AG09309 (cell line): Measurements from ENCODE around the gene APLP1.

Source experiments
- DNase-seq: peaks from one replicate; pipeline ENCODE4 v3.0.0-alpha.2; 2010; ENCODE audit warnings: low read depth
- H3K4me3 ChIP-seq: 2 replicates; pipeline ENCODE4 v1.5.1; 2011; ENCODE audit warnings: mild to moderate bottlenecking, low read depth, low read length, moderate library complexity; ENCODE audit not compliant: control insufficient read depth
- TF ChIP-seq, protein P1 (sequence below): IDR thresholded peaks from 2 replicates; pipeline ENCODE4 v1.5.1; 2011; ENCODE audit warnings: mild to moderate bottlenecking, low read depth, low read length, inconsistent platforms; ENCODE audit not compliant: insufficient read depth, control insufficient read depth; ENCODE audit errors: missing control alignments

Gene APLP1

GRCh38 chr19:35903550-35904179 is 35.3 kb downstream of the APLP1 start:
- TF ChIP-seq, protein P1, sequence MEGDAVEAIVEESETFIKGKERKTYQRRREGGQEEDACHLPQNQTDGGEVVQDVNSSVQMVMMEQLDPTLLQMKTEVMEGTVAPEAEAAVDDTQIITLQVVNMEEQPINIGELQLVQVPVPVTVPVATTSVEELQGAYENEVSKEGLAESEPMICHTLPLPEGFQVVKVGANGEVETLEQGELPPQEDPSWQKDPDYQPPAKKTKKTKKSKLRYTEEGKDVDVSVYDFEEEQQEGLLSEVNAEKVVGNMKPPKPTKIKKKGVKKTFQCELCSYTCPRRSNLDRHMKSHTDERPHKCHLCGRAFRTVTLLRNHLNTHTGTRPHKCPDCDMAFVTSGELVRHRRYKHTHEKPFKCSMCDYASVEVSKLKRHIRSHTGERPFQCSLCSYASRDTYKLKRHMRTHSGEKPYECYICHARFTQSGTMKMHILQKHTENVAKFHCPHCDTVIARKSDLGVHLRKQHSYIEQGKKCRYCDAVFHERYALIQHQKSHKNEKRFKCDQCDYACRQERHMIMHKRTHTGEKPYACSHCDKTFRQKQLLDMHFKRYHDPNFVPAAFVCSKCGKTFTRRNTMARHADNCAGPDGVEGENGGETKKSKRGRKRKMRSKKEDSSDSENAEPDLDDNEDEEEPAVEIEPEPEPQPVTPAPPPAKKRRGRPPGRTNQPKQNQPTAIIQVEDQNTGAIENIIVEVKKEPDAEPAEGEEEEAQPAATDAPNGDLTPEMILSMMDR = no peak
- no peak for DNase-seq
- H3K4me3 ChIP-seq = peak overlapping the region; percentile 0

GRCh38 chr19:35904311-35905068 is 36.1 kb downstream of the APLP1 start:
- no peak overlapping the region for H3K4me3 ChIP-seq
- TF ChIP-seq, protein P1 = no peak
- no peak for DNase-seq

DNA sequence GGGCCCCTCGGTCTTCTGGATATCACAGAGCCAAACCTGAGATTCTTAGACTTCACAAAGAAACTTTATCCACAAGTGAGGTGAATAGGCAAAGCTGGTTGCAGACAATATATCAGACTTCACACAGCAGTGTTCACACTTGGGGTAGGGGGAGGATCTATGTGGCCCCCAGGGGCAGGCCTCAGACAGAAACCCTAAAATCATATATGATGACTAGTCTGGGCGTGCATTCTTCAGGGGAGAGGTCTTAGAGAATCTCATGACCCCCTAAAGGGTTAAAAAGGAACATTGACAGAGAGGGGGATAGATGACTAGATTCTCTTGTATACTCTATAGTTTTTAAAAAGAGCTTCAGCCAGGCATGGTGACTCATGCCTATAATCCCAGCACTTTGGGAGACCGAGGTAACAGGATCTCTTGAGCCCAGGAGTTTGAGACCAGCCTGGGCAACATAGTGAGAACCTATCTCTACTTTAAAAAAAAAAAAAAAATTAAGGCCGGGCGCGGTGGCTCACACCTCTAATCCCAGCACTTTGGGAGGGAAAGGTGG is 36.9 kb downstream of the APLP1 start:
- TF ChIP-seq, protein P1 = no peak
- H3K4me3 ChIP-seq = no peak overlapping the region
- DNase-seq = no peak

DNA sequence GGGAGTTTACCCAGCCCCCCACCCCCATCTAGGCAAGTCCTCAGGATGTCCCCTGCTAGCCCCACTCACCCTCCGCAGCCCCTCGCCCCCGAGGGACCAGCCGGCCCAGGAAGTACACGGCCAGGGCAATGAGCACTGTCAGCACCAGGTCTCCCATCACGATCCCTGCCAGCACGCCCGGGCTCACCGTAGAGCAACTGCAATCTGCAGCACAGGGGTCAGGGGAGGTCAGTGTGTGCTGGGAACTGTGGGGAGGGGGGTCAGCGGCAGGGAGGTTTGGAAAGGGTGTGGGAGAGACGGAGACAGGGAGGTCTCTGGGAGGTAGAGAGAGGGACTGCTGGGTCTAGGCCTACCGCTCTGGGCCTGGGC is 39.0 kb downstream of the APLP1 start:
- no peak overlapping the region for H3K4me3 ChIP-seq
- no peak for DNase-seq
- TF ChIP-seq, protein P1 = no peak

GRCh38 chr19:35908010-35908441 is 39.7 kb downstream of the APLP1 start, which contains the start of gene TYROBP:
Gene TYROBP, minus strand, starts transcription at chr19:35908295. Its CDS starts 67 bp downstream, at chr19:35908228.
- H3K4me3 ChIP-seq = no peak within 1 kb of the TSS
- DNase-seq = no peak
- TF ChIP-seq, protein P1 = no peak

GRCh38 chr19:35908973-35909683 is 40.8 kb downstream of the APLP1 start:
- TF ChIP-seq, protein P1 = no peak
- DNase-seq = no peak
- no peak overlapping the region for H3K4me3 ChIP-seq
